ENCODE measurements around the gene DGKQ. TPM values are rescaled to one million over a fixed set of nuclear protein-coding genes. Genes with fewer than 3 reads are reported as not detected.

Gene DGKQ
- total RNA-seq, 1 experiment from 2014 or later = 12.4 TPM

- Histone ChIP-seq H3K4ac (ENCODE audit: low read depth, low read length) (no peak overlapping the region), H4K5ac (ENCODE audit: insufficient read length, low read depth, low read length) (no peak overlapping the region), H3K79me2 (ENCODE audit: insufficient read depth, low read length) (no peaks in the 10 kb centered on the region), H2BK12ac (ENCODE audit: insufficient read length, low read depth, low read length) (no peak overlapping the region), H4K91ac (ENCODE audit: insufficient read length, low read depth, low read length) (no peak overlapping the region), H3T11ph (ENCODE audit: low read length) (no peak overlapping the region), H3K18ac (ENCODE audit: insufficient read length, low read depth, low read length) (no peak overlapping the region), H3K23ac (ENCODE audit: insufficient read length, low read depth, low read length) (no peak overlapping the region), H2AFZ (ENCODE audit: low read length) (no peak overlapping the region), H4K20me1 (ENCODE audit: control insufficient read depth, insufficient read depth, insufficient read length) (no peaks in the 10 kb centered on the region), H3K4me2 (ENCODE audit: insufficient read depth, insufficient read length, low read length) (no peak overlapping the region), H3K27ac (ENCODE audit: insufficient read length, low read depth, low read length) (no peak overlapping the region), H3K9ac (ENCODE audit: extremely low read depth, insufficient read length, low read length) (no peak overlapping the region), H3K23me2 (ENCODE audit: insufficient read length, low read depth, low read length, poor library complexity, severe bottlenecking) (no peaks in the 10 kb centered on the region), H3K79me1 (ENCODE audit: insufficient read depth, low read depth, low read length, poor library complexity, severe bottlenecking) (no peaks in the 10 kb centered on the region), H2BK15ac (ENCODE audit: low read depth, low read length) (no peak overlapping the region), H3K9me3 (ENCODE audit: control insufficient read depth, low read depth, low read length) (no peaks in the 10 kb centered on the region), H2BK20ac (ENCODE audit: low read depth, low read length, poor library complexity, severe bottlenecking) (no peak overlapping the region), H4K8ac (replicated peaks; ENCODE audit: insufficient read length, low read depth, low read length) (no peak overlapping the region), H2AK5ac (ENCODE audit: insufficient read length, low read length) (no peak overlapping the region), H3K27me3 (ENCODE audit: insufficient read depth, low read length) (no peaks in the 10 kb centered on the region), H3K4me1 (ENCODE audit: insufficient read depth, low read length) (no peaks in the 10 kb centered on the region), H2BK120ac (ENCODE audit: low read depth, low read length, poor library complexity, severe bottlenecking) (no peak overlapping the region), H3K56ac (ENCODE audit: insufficient read length, low read depth, low read length) (no peak overlapping the region), H2BK5ac (ENCODE audit: insufficient read length, low read length) (no peak overlapping the region), H3K14ac (ENCODE audit: insufficient read depth, low read length) (no peak overlapping the region)
- TF ChIP-seq CTCF (conservative IDR thresholded peaks at IDR 0.05) = no peak
- no peak for DNase-seq
- WGBS (ENCODE audit: extremely low coverage, insufficient read length, low lambda C conversion rate) = no CpG with 5 or more reads among the region's 17 CpGs
- Mint-ChIP-seq H3K4me3 (no peak overlapping the region), H3K4me1 (peaks cover 2 to 7% of the 10 kb centered on the region in 2 experiments; a peak in 3 of 4 replicates), H3K27ac (no peak overlapping the region; a peak in 1 of 7 replicates), H3K36me3 (ENCODE audit: insufficient read depth in 1 of 3, low read depth in 3 of 3) (peaks cover 0 to 5% (median 0%) of the 10 kb centered on the region in 3 experiments; a peak in 2 of 7 replicates), H3K9me3 (no peaks in the 10 kb centered on the region), H3K27me3 (ENCODE audit: low read depth) (no peaks in the 10 kb centered on the region)
Measured at GRCh38 chr4:954211-955020, 19.0 kb downstream of the DGKQ start.

Measured in H9 (cell line).